Esophagus muscularis mucosa (tissue), 4 donors: ENCODE data around the gene SLC8A1. TPM values are rescaled to one million over a fixed set of nuclear protein-coding genes. Genes with fewer than 3 reads are reported as not detected.

Source experiments
- DNase-seq: peaks from one replicate; pipeline ENCODE4 v3.0.0-alpha.2; 2017; ENCODE audit errors: extremely low spot score
- H3K27ac ChIP-seq, 4 donors: fragments of 200-600 bp; sonication (generic); replicated peaks in 1 of 4; 1 replicate in 3 of 4; 2 replicates in 1 of 4; pipeline ENCODE4 v1.5.1; 2016 to 2019; ENCODE audit warnings: mild to moderate bottlenecking in 1 of 4
- H3K27me3 ChIP-seq, 4 donors: fragments of 200-600 bp; sonication (generic); one replicate each; pipeline versions ENCODE4 v1.5.1 to v1.6.0; 2016 to 2019
- H3K36me3 ChIP-seq, 4 donors: fragments of 200-600 bp; sonication (generic); one replicate each; pipeline ENCODE4 v1.5.1; 2016 to 2019
- H3K4me1 ChIP-seq, 4 donors: fragments of 200-600 bp; sonication (generic); one replicate each; pipeline ENCODE4 v1.5.1; 2016 to 2019
- H3K4me3 ChIP-seq, 4 donors: fragments of 200-600 bp; sonication (generic); 1 replicate in 2 of 4; 2 replicates in 2 of 4; pipeline ENCODE4 v1.5.1; 2016 to 2019; ENCODE audit warnings: mild to moderate bottlenecking in 4 of 4, moderate library complexity in 1 of 4
- H3K9me3 ChIP-seq, 4 donors: fragments of 200-600 bp; sonication (generic); 1 replicate in 3 of 4; 2 replicates in 1 of 4; pipeline ENCODE4 v1.5.1; 2016 to 2019
- CTCF ChIP-seq, 3 experiments: fragments of 200-600 bp in 2 of 3; fragments of 450-650 bp in 1 of 3; sonication (generic) in 2 of 3; IDR thresholded peaks; one replicate each; pipeline ENCODE4 v1.5.1; 2017 to 2019; ENCODE audit warnings: antibody characterized with exemption in 3 of 3, mild to moderate bottlenecking in 2 of 3, moderate library complexity in 1 of 3
- EP300 ChIP-seq: sonication (generic); formaldehyde crosslinking; IDR thresholded peaks from one replicate; pipeline ENCODE4 v1.6.1; 2017; ENCODE audit warnings: antibody characterized with exemption
- POLR2A ChIP-seq: fragments of 450-650 bp; IDR thresholded peaks from one replicate; pipeline ENCODE4 v1.6.1; 2017; ENCODE audit warnings: antibody characterized with exemption, moderate library complexity, mild to moderate bottlenecking, low read depth
- POLR2AphosphoS5 ChIP-seq, 2 donors: sonication (generic); formaldehyde crosslinking; IDR thresholded peaks; one replicate each; pipeline ENCODE4 v1.6.1; 2017; ENCODE audit warnings: antibody characterized with exemption in 2 of 2
- WGBS: methylation state at CpG from one replicate; pipeline ENCODE4 v1.1.5; 2018; 5-methylcytosine and 5-hydroxymethylcytosine counted together
- intact Hi-C: fragments of 100-400 bp; cut with DNase I; formaldehyde crosslinking; loops from one replicate; pipeline ENCODE4 v1.15.1; 2023
- total RNA-seq, 4 donors: library from RNA; depleted of rRNA; stranded (reverse); fragments of >200 nt; gene quantifications; one replicate each; pipeline versions ENCODE4 v1.1.0 to v1.2.1, GENCODE V29; 2016

Gene SLC8A1
- total RNA-seq, 4 donors from 2014 or later, result 105 to 166 (median 157) TPM

GRCh38 chr2:40456926-40457325 is 5.0 kb upstream of the SLC8A1 start:
- peaks cover 11 to 37% (median 16%) of the 10 kb centered on the region in 4 donors for H3K4me1 ChIP-seq
- intact Hi-C loops, result loop anchor here (10.0 kb wide), 2 partner anchors 212 to 242 kb away; no protein-coding TSS in a partner anchor
- TF ChIP-seq CTCF (IDR thresholded peaks at IDR 0.05) (no peak), POLR2A (no peak), EP300 (no peak)
- 98% methylated on average over 2 of the region's 2 CpGs for WGBS
- no peak for DNase-seq
- H3K9me3 ChIP-seq, result no peaks in the 10 kb centered on the region
- no peak overlapping the region for H3K27ac ChIP-seq
- peaks cover 0 to 3% (median 0%) of the 10 kb centered on the region in 4 donors for H3K36me3 ChIP-seq
- H3K27me3 ChIP-seq, result no peaks in the 10 kb centered on the region
- H3K4me3 ChIP-seq, result no peak overlapping the region

GRCh38 chr2:40455661-40456060 is 3.8 kb upstream of the SLC8A1 start:
- TF ChIP-seq CTCF (IDR thresholded peaks at IDR 0.05), result no peak
- intact Hi-C loops, result loop anchor here (10.0 kb wide), 2 partner anchors 211 to 241 kb away; no protein-coding TSS in a partner anchor
- peaks cover 0 to 3% (median 0%) of the 10 kb centered on the region in 4 donors for H3K36me3 ChIP-seq
- peaks cover 11 to 39% (median 24%) of the 10 kb centered on the region in 4 donors for H3K4me1 ChIP-seq
- H3K27me3 ChIP-seq, result no peaks in the 10 kb centered on the region
- 73% methylated on average over 5 of the region's 5 CpGs for WGBS
- no peak overlapping the region for H3K27ac ChIP-seq
- no peak overlapping the region for H3K4me3 ChIP-seq
- no peaks in the 10 kb centered on the region for H3K9me3 ChIP-seq
- DNase-seq, result no peak

- H3K27me3 ChIP-seq, result no peaks in the 10 kb centered on the region
- TF ChIP-seq POLR2AphosphoS5 (IDR thresholded peaks at IDR 0.05) (no peak), POLR2A (no peak), CTCF (IDR thresholded peaks at IDR 0.05) (no peak), EP300 (no peak)
- H3K27ac ChIP-seq, result peak overlapping the region in 1 of 4 donors; percentile 18
Measured at GRCh38 chr2:40454321-40454720, 2.4 kb upstream of the SLC8A1 start.

GRCh38 chr2:40452786-40453185 is 896 bp upstream of the SLC8A1 start:
- peak overlapping the region; percentile 89 to 92 (median 90) for H3K27ac ChIP-seq
- TF ChIP-seq POLR2AphosphoS5 (IDR thresholded peaks at IDR 0.05), result no peak
- no peak for TF ChIP-seq CTCF (IDR thresholded peaks at IDR 0.05)
- TF ChIP-seq EP300, result no peak
- TF ChIP-seq POLR2A, result no peak
- WGBS, result 72% methylated on average over 8 of the region's 8 CpGs
- peak overlapping the region; percentile 66 to 79 (median 70) for H3K4me3 ChIP-seq
- H3K4me1 ChIP-seq, result peaks cover 34 to 49% (median 43%) of the 10 kb centered on the region in 4 donors
- no peak for DNase-seq
- no peaks in the 10 kb centered on the region for H3K27me3 ChIP-seq
- no peaks in the 10 kb centered on the region for H3K9me3 ChIP-seq
- intact Hi-C loops, result loop anchor here (5.0 to 10.0 kb wide), 3 partner anchors 100 to 238 kb away; no protein-coding TSS in a partner anchor
- peaks cover 0 to 3% (median 0%) of the 10 kb centered on the region in 4 donors for H3K36me3 ChIP-seq

More at GRCh38 chr2:40454321-40454720, 2.4 kb upstream of the SLC8A1 start:
- intact Hi-C loops, result loop anchor here (5.0 to 10.0 kb wide), 3 partner anchors 98 to 240 kb away; no protein-coding TSS in a partner anchor
- Histone ChIP-seq H3K4me3 (no peak overlapping the region), H3K36me3 (peaks cover 0 to 3% (median 0%) of the 10 kb centered on the region in 4 donors), H3K9me3 (no peaks in the 10 kb centered on the region), H3K4me1 (peaks cover 20 to 43% (median 35%) of the 10 kb centered on the region in 4 donors)
- 91% methylated on average over 3 of the region's 3 CpGs for WGBS
- no peak for DNase-seq
